HG03097 (cell line): ENCODE results near the gene ANKS1B.
"Not testable (repeated sequence)": the region's sequence is repeated elsewhere in the genome, so short reads cannot be mapped to it uniquely, and the experiment has no call there.

Source experiments
- ATAC-seq: cut with Tn5 transposase; IDR thresholded peaks from one replicate; pipeline ENCODE4 v1.9.1; 2021; ENCODE audit not compliant: unreplicated experiment, low FRiP score

The ANKS1B gene

DNA sequence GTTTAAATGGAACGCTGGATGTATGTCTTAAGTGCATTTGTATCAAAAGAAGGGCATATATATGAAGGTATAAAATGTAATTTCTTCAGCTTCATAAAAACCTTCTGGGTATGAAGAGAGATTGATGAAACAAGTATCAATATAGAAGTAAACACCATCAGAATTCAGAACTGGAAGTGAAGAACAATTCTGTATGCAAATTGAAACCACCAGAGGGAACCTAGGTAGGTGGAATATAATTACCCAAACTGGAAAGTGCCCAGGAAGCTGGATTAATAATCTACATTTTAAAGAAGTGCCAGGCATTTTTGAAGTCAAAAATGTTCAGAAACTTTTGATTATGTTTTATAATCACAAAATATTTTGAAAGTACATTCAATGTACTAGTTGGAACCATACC is 673.4 kb downstream of the ANKS1B start:
- no peak for ATAC-seq

DNA sequence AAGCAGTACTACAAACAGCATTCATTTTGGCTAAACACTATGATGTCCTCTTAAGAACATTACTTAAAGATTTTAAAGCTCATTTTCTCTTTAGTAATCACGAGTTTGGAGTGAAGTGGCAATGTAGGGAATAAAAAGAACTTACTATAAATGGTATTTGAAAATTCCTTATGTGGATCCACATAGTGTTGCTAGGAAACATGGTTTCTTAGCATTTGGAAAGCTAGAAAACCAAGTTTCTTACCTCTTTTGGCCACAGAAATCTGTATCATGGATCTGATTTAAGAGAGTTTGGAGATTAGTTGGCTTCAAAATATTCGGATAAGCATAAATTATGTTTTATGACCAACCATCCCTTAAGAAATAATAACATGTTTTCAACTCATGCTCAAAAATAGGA is 674.9 kb downstream of the ANKS1B start:
- ATAC-seq: no peak

- ATAC-seq: no peak
These were observed 681.9 kb downstream of the ANKS1B start for GRCh38 chr12:99302874-99303273.

GRCh38 chr12:99287136-99287535 is 697.6 kb downstream of the ANKS1B start:
- no peak for ATAC-seq

- no peak for ATAC-seq
These were observed 700.6 kb downstream of the ANKS1B start for GRCh38 chr12:99284161-99284560.

- ATAC-seq: no peak
These were observed 702.1 kb downstream of the ANKS1B start for GRCh38 chr12:99282624-99283023.

- ATAC-seq: no peak
These were observed 702.6 kb downstream of the ANKS1B start for GRCh38 chr12:99282086-99282485.

GRCh38 chr12:99281277-99281676 is 703.5 kb downstream of the ANKS1B start:
- no peak for ATAC-seq

GRCh38 chr12:99278899-99279298 is 705.8 kb downstream of the ANKS1B start:
- ATAC-seq: no peak

- no peak for ATAC-seq
These were observed 707.0 kb downstream of the ANKS1B start for GRCh38 chr12:99277591-99278379.

DNA sequence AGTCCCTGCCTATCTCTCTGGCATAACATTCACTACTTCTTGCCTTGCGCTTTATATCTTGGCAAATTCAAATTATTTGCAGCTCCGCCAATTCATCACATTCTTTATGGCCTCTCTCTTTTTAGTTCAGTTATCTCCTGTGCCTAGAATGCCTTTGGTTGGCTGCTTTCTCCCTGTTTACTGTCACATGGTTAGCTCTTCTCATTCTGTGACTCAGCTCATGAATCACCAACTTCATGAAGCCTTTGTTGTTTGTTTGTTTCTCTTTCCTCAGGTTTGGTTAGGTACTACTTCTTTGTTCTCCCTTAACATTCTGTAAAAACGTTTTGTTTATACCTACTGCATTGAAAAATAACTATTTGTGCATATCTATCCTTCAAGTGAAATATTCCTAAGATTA is 713.7 kb downstream of the ANKS1B start:
- ATAC-seq: no peak

DNA sequence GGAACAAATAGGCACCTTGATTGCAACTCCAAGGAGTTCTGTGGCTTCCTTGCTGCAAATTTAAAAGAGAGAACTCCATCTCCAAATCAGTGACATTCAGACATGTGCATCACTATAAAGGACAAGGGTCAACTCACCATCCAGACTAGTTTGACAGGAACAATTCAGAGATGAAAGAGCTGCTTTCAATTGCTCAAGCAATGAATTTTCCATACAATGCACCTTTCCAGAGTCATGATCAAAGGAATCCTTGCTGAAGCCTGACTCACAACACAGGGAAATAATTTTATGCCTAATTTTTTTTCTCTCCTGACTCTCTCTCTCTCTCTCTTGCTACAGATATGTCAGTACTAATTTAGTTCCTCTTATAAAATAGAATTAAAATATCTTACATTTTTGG is 717.7 kb downstream of the ANKS1B start:
- ATAC-seq: no peak

GRCh38 chr12:99265648-99266047 is 719.1 kb downstream of the ANKS1B start:
- no peak for ATAC-seq

DNA sequence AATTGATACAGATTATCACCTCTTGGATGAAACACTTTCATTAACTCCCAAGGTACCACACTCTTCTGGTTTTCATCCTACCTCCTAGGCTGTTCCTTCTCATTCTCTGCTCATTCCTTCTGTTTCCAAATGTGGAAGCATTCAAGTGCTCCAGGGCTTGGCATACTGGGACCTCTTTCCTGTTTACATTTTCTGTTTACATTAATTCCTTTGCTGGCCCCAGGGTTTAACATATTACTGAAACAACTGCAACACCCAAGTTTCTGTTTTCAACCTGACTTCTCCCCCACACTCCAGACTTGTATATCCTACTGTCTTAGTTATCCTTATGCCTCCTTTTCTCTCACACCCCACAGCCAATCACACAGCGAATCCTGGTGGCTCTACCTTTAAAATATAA is 723.5 kb downstream of the ANKS1B start:
- ATAC-seq: no peak

DNA sequence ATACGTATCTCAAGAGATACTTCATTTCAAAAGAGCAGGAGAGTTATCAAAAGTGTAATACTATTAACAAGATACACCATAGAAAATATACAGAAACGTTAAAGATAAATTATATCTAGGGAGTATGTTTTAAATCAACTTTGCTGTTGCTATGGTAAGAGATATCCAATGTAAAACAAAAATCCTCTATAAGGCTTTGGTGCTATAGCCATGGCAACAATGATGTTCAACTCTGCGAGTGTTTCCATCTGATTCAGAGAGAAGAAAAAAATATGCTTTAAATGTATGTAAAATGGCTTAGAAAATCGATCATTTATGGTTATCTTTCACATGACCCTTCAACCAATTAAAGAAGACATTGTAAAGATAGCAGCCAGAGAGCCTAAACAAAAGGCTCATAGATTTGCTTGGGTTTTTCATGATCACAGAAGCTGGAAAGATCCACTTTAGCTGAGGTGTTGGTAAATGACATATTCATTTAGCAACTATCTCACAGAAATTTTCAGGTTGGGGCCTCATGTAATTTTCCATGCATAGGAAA is 724.2 kb downstream of the ANKS1B start:
- ATAC-seq: no peak

DNA sequence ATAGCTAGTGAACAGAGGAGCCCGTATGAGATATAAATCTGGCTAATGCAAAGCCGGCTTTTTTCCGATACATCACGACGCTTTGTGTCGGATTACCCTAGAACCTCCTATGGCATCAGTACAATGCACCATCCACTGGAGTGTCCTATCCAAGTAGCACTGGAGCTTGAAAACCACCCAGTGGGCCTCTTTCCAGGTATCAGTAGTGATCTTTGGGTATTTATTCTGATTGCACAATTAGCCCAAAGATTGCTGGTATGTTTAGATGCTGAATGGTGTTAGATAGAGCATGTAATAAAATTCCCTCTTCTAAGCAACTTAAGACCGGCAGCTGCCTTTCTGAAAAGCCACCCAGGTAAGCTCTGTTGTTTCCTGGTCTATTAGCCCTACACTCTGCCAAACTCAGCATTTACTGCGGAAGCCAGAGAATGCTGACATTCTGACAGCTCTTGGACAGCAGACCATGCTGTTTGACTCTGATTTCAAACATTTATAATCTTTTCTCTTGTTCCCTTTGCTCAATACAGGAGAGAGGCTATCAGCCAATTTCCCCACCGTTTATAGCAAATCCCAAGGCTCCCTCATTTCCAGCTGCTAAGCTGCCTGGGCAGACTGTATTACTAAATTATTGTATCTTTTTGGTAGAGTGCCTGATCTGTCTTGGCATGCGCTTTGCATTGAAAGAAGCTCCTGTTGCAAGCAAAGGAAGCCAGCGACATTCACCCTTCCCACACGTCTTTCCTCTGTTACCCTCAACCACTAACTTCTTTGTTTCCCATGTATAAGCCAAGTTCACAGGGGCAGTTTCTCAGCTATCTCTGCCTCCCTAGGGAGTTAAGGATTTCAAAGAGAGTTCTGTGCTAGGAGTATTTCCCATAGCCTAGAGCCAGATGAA is 725.4 kb downstream of the ANKS1B start:
- ATAC-seq: no peak

GRCh38 chr12:99257672-99258071 is 727.1 kb downstream of the ANKS1B start:
- ATAC-seq: no peak

GRCh38 chr12:99253068-99253467 is 731.7 kb downstream of the ANKS1B start:
- no peak for ATAC-seq

GRCh38 chr12:99250091-99250490 is 734.6 kb downstream of the ANKS1B start:
- no peak for ATAC-seq

DNA sequence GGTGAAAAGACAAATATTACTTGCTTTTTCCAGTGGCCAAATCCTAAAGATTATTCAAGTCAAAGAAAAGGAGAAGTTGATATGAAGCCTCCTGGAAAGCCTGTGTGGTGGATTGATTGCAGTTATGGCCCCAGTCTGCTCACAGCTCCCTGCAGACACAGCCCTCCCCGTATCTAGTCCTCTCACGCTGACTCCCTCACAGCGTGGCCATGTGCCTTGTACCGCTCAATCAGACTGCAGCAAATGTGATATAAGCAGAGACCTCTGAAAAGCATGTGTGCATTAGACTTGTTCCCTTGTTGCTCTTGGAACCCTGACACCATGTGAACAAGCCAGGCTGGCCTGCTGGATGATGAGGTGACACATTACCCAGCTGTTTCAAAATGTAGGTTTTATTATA is 735.2 kb downstream of the ANKS1B start:
- no peak for ATAC-seq

- ATAC-seq: not testable (repeated sequence)
These were observed 746.7 kb downstream of the ANKS1B start for GRCh38 chr12:99237907-99238538.
